Measurements from ENCODE around the gene EPS8L3.
A peak's percentile ranks its signal among the peaks of the same experiment; 100 is the strongest.
"Not testable (repeated sequence)": the region's sequence is repeated elsewhere in the genome, so short reads cannot be mapped to it uniquely, and the experiment has no call there.

Gene EPS8L3

DNA sequence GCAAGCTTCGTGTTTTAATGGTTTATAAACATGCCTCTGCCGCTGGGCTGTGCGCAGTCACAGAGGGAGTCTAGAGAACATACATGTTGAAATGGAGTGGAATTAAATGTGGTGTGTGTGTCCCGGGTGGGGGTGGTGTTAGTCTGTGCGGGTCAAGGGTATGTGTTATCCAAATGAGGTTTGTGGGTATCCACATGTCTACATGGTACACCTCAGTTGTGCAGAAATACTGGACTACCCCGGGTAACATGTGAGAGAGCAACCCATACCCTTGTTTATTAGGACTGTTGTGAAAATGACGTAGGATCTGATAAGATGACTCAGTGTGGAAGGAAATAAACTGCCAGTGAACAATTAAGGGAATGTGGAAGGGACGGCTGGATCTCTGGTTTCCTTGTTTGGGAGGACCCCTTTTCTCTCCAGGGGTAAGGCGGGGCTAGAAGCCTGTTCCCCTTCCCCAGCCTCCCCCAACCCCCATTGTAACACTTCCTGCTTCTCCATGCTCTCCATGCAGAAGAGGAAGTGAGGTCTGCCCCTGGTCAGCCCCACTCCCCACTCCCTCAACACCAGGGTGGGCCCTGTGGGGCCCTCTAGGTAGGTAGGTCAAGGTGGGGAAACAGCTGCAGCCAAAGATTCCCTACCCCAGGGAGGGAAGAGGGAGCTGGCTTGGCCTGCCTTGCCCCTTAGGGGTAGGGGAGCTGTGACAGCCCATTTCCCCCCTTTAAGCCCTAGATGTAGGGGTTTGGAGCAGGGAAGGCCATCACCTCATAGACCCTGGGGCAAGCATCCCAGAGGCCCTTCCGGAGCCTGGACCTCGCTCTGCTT lies 690 bp downstream of the EPS8L3 start:
- no peak for DNase-seq

DNA sequence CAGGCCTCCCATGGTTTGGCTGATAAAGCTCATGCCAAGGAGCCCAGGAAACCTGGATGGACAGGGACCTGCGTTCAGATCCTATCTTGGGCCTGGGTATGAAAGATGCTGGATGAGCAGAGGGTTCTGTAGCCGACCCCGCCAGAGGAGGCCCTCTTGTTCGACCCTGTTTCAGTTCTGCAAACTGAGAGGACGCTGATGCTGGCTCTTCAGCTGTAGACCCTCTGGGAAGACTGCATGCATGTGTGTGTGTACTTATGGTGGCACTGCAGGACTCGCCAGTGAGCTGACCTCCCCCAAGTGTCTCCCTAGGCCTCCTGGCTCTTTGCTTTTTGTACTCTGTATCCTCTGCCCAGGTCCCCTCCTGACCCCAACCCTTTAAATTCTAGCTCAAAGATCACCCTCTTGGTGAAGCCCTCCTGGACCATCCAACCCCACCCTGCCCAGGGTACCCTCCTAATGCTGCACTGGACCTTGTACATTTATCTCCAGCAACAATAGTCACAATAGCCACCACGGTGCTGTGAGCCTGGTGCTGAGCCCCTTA lies 1.6 kb downstream of the EPS8L3 start:
- DNase-seq, result no peak

DNA sequence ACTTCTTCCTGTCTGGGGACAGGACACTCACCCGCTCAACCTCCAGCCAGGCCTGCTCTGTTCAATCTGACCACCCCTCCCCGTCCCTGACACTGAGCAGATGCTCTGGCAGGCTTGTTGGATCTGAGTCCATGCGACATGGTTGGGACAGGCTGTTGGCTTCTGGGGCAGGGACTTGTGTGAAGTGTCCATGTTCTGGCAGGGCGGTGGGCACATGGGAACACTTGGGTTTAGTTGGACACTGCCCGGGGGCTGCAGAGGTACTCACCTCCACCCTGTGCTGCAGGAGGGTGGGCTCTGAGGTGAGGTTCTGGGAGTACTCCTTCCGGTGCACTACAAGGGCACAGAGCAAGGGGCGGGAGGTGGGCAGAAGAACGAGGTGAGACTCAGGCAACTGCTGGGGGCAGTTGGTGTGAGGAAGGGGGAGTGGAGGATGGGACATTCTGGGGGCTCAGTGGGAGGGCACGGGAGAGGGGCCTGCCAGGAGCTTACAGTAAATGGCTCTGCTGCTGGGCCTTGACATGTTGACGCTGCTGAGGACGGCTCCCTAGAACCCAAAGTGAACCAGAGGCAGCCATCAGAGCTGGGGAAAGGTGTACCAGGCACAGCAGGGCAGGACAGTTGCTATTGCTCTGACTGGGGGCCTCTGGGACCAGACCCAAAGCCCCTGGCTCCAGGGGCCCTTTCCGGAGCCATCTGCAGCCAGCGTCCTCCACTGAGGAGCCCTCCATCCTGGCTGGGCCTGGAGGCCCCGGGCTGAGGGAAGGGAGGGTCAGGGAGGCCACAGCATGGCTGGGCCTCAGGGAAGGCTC lies 2.3 kb downstream of the EPS8L3 start:
- DNase-seq, result no peak

- no peak for DNase-seq
Measured at GRCh38 chr1:109760581-109761226, 3.0 kb downstream of the EPS8L3 start.

DNA sequence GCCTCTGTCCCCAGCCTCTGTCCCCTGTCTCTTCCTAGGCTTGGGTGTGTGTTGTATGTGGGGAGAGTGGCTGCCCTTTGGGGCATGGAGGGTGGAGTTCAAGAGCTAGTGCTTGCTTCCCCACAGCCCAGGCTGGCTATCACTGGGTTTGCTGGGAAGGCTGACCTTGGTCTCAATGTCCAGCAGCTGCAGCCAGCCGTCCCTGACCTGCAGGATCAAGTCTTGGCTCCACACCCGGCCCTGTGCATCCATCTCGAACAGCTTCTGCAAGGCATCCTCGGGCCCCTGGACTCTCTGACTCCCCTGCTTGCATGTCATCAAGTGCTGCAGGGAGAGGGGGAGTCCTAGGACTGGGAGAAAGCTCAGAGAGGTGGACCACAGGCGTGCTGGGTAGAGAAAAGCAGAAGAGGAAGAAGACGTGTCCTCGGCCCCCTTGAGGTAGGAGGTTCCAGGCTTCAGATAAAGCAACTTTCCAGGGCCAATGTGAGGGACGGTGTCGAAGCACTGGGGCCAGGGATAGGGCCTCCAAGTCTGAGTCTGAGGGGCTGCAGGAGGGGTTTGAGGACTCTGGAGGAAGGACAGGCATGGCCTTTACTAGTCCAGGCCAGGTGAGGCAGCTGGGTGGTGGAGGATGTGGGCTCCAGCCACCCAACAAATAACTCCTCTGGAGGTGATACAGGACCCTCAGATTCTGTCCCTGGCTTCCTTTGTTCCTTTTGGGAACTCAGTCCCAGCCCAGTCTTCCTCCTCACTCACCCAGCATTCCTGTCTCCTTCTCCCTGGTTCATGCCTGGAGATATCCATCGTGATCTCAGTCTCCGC lies 4.0 kb downstream of the EPS8L3 start:
- DNase-seq, result no peak

GRCh38 chr1:109757936-109758786 lies 5.6 kb downstream of the EPS8L3 start:
- no peak for DNase-seq

DNA sequence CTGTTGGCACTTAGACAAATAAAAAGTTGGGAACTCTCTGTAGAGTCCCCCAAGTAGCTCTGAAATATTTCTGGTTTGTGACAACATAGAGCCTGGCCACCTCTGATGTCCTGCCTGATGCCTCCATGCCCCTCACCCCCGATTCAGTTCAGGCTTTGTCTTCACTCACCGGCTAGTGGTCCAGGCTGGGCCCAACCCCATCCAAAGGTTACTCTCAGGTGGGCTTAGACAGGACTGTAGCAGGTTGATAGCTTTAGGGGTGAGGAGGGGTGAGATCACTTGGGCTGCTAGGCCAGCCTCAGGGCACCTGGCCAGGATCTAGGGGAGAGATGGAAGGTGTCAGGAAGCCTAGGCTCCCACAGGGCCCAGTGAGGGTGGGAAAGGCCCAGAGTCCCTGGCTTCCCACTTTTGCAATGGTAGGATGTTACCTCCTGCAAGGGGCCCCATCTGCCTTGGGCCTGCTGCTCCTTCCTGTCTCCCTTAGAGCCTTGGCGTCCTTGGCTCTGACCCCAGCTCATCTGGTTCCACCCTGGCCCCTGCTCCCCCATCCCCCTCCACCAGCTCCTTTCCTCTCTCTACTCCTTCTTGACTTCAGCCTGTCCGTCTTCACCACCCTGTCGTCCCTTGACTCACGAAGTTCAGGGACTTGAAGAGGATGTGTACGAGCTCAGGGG lies 6.7 kb downstream of the EPS8L3 start:
- DNase-seq, result no peak

DNA sequence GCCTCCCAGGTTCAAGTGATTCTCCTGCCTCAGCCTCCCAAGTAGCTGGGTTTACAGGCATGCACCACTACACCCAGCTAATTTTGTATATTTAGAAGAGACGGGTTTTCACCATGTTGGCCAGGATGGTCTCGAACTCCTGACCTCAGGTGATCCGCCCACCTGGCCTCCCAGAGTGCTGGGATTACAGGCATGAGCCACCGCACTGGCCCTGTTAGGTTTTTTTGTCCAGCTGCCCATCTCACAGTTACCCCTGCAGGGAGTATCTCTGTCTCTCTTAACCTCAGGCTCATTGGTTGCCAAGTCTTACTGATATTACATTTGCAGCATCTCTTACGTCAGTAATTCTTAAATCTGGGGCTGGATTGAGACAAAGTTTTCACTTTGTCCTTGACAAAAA lies 7.4 kb downstream of the EPS8L3 start:
- not testable (repeated sequence) for DNase-seq

- DNase-seq, result no peak
Measured at GRCh38 chr1:109754738-109755137, 9.0 kb downstream of the EPS8L3 start.

DNA sequence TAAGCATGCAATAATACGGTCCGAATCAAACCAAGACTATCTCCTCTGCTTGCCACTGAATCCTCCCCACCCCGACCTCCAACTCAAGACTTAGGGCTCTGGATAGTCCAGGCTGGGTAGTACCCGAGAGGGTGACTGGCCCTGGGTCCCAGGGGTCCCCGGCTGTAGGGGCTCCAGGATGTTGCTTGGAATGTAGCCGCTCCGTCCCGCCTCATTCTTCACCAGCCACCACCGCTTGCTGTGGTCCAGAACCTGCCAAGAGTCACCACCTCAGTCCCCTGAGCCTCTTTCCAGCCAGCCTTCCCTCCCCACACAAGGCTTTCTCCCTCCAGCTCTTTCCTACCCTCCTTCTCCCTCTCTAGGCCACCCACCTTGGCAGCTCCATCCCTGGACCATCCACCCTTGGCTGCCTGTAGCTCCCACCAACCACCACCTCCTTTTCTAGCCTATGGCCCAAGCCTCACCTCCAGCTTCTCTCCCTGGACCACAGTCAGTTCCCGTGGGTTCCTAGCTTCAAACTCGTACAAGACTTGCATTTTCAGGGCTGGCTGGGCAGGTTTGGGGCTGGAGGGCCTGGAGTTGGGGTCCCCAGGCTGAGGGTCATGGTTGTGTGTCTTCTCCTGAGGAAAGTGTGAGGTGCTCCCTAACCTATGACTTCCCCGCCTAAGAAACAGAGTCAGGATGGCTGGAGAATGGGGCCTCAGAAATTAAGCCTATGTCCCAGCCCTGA lies 12.0 kb downstream of the EPS8L3 start:
- DNase-seq, result no peak

DNA sequence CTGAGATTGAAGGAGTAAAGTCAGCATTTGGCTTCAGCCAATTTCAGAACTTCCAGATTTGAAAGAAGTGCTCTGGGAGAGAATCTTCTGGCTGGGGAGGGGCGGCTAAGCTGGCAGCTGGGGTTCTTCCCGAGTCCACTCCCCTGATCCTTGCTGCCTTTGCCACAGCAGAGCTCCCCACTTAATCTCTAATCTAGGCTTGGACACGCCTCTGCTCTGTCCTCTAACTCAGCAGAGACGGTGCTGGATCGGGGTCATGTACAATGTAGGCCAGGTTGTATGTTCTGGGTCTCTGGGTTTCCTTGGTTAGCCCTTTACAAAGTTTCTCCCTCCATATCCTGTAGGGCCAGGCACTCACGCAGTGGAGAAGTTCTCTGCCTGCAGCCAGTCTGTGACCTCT lies 12.8 kb downstream of the EPS8L3 start:
- no peak for DNase-seq

DNA sequence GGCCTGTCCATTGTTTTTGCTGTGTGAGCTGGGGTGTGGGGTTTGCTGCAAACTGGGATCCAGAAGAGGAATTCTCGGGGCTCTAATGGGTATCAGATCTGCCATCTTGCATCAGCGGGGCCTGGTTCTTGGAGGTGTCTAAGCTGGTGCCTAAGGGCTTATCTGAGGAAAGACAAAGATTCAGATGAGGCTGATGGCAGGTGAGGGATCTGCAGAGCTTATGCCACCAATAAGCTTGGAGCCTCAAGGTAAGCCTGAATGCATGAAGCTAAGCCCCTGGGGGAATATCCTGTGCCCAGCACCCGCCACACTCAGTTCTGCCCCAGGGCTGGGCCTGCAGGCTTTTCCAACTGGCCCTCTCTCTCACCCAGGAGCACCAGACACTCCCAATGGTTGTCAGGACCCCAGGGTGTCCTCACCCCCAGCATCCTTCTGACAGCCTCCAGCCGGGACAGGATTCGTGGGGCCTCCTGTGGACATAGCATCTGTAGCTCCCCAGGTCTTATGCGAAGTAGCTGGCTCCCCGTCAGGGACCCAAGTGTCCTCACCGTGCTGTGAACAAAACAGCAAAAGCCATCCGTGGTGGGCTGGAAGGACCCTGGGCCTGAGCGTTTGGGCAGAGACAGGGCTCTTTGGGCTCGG lies 13.4 kb downstream of the EPS8L3 start:
- no peak for DNase-seq

- no peak for DNase-seq
Measured at GRCh38 chr1:109749221-109749620, 14.5 kb downstream of the EPS8L3 start.

GRCh38 chr1:109748311-109748710 lies 15.4 kb downstream of the EPS8L3 start:
- not testable (repeated sequence) for DNase-seq

- DNase-seq, result no peak
Measured at GRCh38 chr1:109740615-109741373, 22.9 kb downstream of the EPS8L3 start, which contains the start of gene GSTM3. Gene GSTM3 (minus strand): TSS chr1:109741038. CDS start chr1:109740287, 751 bp downstream.

DNA sequence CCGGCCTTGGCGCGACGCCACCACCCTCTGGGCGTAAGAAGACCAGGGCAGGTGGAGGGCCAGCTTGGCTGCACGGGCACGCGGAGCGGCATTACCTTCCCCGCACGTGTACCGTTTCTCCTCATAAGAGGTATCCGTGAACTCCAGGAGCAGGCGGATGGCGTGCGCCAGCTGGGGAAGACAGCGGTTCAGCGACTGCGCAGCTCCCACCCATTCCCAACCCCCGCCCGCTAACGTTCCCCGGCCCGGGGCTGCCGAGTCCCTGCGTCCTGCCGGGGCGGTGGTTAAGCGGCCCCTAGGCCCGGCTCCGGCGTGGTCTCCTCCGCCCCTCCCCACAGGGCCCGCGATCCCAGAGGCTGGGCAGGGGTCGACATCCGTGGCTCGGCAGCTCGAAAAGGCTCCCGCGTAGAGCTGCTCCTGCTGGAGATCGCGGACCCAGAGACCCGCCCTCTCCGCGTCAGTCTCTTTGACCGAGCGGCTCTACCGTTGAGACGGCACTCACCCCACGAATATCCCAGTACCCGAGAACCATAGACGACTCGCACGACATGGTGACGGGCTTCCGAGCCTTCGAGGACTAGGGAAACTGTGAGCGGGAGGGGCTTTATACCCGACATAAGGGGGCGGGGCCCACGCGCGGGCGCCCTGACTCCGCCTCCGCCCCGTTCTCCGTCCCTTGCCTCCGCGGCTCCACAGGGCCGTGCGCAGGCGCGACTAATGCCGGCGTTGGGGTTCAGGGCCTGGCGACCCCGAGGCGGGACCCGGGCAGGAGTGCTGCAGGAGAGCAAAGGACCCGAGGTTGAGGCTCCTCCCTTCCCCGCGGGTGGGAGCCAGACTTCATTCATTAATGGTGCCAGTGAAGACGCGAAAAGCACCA lies 23.7 kb downstream of the EPS8L3 start:
- DNase-seq, result peak; percentile 90

GRCh38 chr1:109733236-109733870 lies 30.4 kb downstream of the EPS8L3 start:
- no peak for DNase-seq
